OCI-LY1 (cell line): ENCODE data around the gene PRF1.

Experiments used
- H2AFZ ChIP-seq: fragments of 200-600 bp; sonication (generic), shearing (Covaris generic); 2 replicates; pipeline ENCODE4 v1.6.0; 2014; ENCODE audit warnings: antibody characterized with exemption, mild to moderate bottlenecking, low read length
- H3F3A ChIP-seq: fragments of 200-600 bp; sonication (generic), shearing (Covaris generic); 2 replicates; pipeline ENCODE4 v1.6.0; 2014; ENCODE audit warnings: mild to moderate bottlenecking, antibody characterized with exemption, low read length, moderate library complexity; ENCODE audit not compliant: insufficient read depth
- H3K27ac ChIP-seq: fragments of 200-600 bp; sonication (generic); 2 replicates; pipeline ENCODE4 v1.5.1; 2014; ENCODE audit warnings: low read length, mixed run types, mild to moderate bottlenecking, low read depth; ENCODE audit not compliant: poor library complexity, severe bottlenecking
- H3K27me3 ChIP-seq: fragments of 200-600 bp; sonication (generic); 2 replicates; pipeline ENCODE4 v1.6.0; 2014; ENCODE audit warnings: antibody characterized with exemption, mild to moderate bottlenecking, low read length, moderate library complexity; ENCODE audit not compliant: insufficient read depth
- H3K36me3 ChIP-seq: fragments of 200-600 bp; sonication (generic); 2 replicates; pipeline ENCODE4 v1.6.1; 2014; ENCODE audit warnings: mild to moderate bottlenecking, antibody characterized with exemption, low read length, moderate library complexity, mixed read lengths; ENCODE audit not compliant: insufficient read depth
- H3K4me1 ChIP-seq: fragments of 200-600 bp; sonication (generic); 2 replicates; pipeline ENCODE4 v1.5.1; 2014; ENCODE audit warnings: mild to moderate bottlenecking, low read length, moderate library complexity; ENCODE audit not compliant: insufficient read depth, severe bottlenecking
- H3K4me2 ChIP-seq: fragments of 200-600 bp; sonication (generic), shearing (Covaris generic); 2 replicates; pipeline ENCODE4 v1.6.1; 2014; ENCODE audit warnings: low read length
- H3K4me3 ChIP-seq: fragments of 200-600 bp; sonication (generic); 2 replicates; pipeline ENCODE4 v1.5.1; 2014; ENCODE audit warnings: low read length, low read depth, mild to moderate bottlenecking, mixed read lengths; ENCODE audit not compliant: poor library complexity, severe bottlenecking
- H3K79me2 ChIP-seq: fragments of 200-600 bp; shearing (Covaris generic); 2 replicates; pipeline ENCODE4 v1.6.1; 2016; ENCODE audit warnings: mixed run types, low read length, mixed read lengths; ENCODE audit not compliant: insufficient read depth
- H3K9ac ChIP-seq: fragments of 200-600 bp; sonication (generic), shearing (Covaris generic); 2 replicates; pipeline ENCODE4 v1.6.1; 2014; ENCODE audit warnings: mild to moderate bottlenecking, low read length, mixed read lengths
- H3K9me2 ChIP-seq: fragments of 200-600 bp; sonication (generic), shearing (Covaris generic); 2 replicates; pipeline ENCODE4 v1.6.1; 2014; ENCODE audit warnings: low read depth, mild to moderate bottlenecking, low read length, mixed read lengths
- H3K9me3 ChIP-seq: fragments of 200-600 bp; shearing (Covaris generic); 2 replicates; pipeline ENCODE4 v1.6.1; 2014; ENCODE audit warnings: low read length, mixed read lengths
- H4K20me1 ChIP-seq: fragments of 200-600 bp; sonication (generic), shearing (Covaris generic); 2 replicates; pipeline ENCODE4 v1.6.0; 2016; ENCODE audit warnings: mild to moderate bottlenecking, low read length; ENCODE audit not compliant: insufficient read depth
- EZH2 ChIP-seq: fragments of 200-600 bp; sonication (generic), shearing (Covaris generic); IDR thresholded peaks from 2 replicates; pipeline ENCODE4 v1.8.0; 2017; ENCODE audit warnings: borderline replicate concordance, mixed run types, mild to moderate bottlenecking, antibody characterized with exemption, low read length, moderate library complexity, mixed read lengths
- TF ChIP-seq, protein P1 (sequence below): fragments of 200-600 bp; sonication (generic), shearing (Covaris generic); IDR thresholded peaks from 2 replicates; pipeline ENCODE4 v1.5.1; 2017; ENCODE audit warnings: mild to moderate bottlenecking, antibody characterized with exemption, low read length, moderate library complexity, mixed read lengths

The PRF1 gene

GRCh38 chr10:70601746-70602145, 795 bp downstream of the PRF1 start:
- H2AFZ ChIP-seq = no peak overlapping the region
- no peaks in the 10 kb centered on the region for H3K27me3 ChIP-seq
- H3K27ac ChIP-seq = peak overlapping the region; percentile 56
- TF ChIP-seq, protein P1, sequence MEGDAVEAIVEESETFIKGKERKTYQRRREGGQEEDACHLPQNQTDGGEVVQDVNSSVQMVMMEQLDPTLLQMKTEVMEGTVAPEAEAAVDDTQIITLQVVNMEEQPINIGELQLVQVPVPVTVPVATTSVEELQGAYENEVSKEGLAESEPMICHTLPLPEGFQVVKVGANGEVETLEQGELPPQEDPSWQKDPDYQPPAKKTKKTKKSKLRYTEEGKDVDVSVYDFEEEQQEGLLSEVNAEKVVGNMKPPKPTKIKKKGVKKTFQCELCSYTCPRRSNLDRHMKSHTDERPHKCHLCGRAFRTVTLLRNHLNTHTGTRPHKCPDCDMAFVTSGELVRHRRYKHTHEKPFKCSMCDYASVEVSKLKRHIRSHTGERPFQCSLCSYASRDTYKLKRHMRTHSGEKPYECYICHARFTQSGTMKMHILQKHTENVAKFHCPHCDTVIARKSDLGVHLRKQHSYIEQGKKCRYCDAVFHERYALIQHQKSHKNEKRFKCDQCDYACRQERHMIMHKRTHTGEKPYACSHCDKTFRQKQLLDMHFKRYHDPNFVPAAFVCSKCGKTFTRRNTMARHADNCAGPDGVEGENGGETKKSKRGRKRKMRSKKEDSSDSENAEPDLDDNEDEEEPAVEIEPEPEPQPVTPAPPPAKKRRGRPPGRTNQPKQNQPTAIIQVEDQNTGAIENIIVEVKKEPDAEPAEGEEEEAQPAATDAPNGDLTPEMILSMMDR = no peak
- TF ChIP-seq EZH2 = no peak
- peak overlapping the region; percentile 76 for H3K9ac ChIP-seq
- H3F3A ChIP-seq = no peaks in the 10 kb centered on the region
- H3K79me2 ChIP-seq = peaks cover 8% of the 10 kb centered on the region; the same call in 1 of the 2 replicates
- H3K9me2 ChIP-seq = no peaks in the 10 kb centered on the region
- peak overlapping the region; percentile 71 for H3K4me3 ChIP-seq
- H3K4me1 ChIP-seq = peaks cover 63% of the 10 kb centered on the region
- H3K4me2 ChIP-seq = peak overlapping the region; percentile 85
- H4K20me1 ChIP-seq = no peaks in the 10 kb centered on the region
- H3K36me3 ChIP-seq = peaks cover 36% of the 10 kb centered on the region
- H3K9me3 ChIP-seq = no peaks in the 10 kb centered on the region

DNA sequence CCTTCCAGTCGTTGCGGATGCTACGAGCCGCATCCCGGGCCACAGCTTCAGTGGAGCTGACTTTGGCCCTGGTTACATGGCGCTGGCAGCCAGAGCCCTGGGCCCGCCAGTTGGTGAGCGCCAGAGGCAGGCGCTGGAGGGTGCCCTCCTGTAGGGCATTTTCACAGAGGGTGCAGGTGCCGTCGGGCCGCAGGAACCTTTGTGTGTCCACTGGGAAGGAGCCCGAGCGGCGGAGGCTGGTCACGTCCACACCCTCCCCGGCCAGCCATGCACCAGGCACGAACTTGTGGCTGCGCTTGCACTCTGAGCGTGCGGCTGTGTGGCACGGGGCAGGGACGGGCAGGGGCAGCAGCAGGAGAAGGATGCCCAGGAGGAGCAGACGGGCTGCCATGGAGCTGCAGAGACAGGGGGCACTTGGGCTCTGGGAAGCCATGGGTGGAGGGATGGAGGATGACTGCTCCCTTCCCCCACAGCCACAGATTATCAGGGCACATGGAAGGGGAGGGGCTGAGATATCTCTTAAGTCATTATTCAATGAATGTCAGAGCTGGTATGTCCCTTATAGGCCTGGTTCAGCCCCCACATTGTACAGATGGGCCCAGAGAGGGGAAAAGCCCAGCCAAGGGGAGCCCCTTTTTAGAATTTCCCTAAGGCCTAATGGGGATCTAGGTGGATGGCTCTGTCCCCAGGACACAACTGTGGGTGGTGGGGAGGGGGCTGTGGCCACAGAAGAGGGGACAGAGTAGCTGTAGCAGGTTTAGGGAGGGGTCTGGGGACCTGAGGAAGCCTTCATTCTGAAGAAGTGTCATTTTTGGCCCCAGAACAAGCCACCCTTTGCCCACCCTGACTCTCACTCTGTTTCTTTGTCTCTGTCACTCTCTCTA, 1.8 kb downstream of the PRF1 start:
- peak overlapping the region; percentile 34 for H3K9ac ChIP-seq

DNA sequence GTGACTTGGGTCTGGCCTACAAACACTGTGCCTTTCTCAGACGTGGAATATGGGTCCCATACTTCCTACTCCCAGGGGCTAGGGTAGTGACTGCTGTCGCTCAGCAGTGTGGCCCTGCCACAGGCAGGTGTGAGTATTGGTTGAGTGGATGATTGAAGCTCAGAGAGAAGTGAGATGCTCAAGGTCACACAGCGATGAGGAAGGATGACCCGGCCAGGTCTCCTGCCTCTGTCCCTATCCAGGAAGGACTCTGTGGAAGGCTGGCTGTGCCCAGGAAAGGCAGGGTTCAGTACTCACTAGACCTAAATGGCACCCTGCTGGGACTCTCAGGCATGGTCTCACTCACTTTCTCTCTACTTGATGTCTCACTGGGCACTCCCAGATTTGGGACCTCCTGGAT, 2.8 kb downstream of the PRF1 start:
- H3K27me3 ChIP-seq = no peaks in the 10 kb centered on the region
- no peaks in the 10 kb centered on the region for H3K9me3 ChIP-seq
- peak overlapping the region; percentile 43 for H3K27ac ChIP-seq
- no peaks in the 10 kb centered on the region for H3K9me2 ChIP-seq
- H3K4me3 ChIP-seq = peak overlapping the region; percentile 71
- peaks cover 38% of the 10 kb centered on the region for H3K36me3 ChIP-seq
- H3F3A ChIP-seq = no peaks in the 10 kb centered on the region
- peaks cover 83% of the 10 kb centered on the region for H3K4me1 ChIP-seq
- 0 out of 2 replicates have a peak overlapping the region, but pooled peaks have one; percentile 10 for H3K9ac ChIP-seq
- H3K4me2 ChIP-seq = peak overlapping the region; percentile 85
- peaks cover 8% of the 10 kb centered on the region; the same call in 1 of the 2 replicates for H3K79me2 ChIP-seq
- H4K20me1 ChIP-seq = no peaks in the 10 kb centered on the region
- no peak overlapping the region for H2AFZ ChIP-seq
- no peak for TF ChIP-seq EZH2
- TF ChIP-seq, protein P1 = no peak

More for the DNA sequence above, 1.8 kb downstream of the PRF1 start:
- Histone ChIP-seq H3K9me2 (no peaks in the 10 kb centered on the region), H3K79me2 (peaks cover 8% of the 10 kb centered on the region; the same call in 1 of the 2 replicates), H3K27ac (peak overlapping the region; percentile 51), H3K36me3 (peaks cover 38% of the 10 kb centered on the region), H3K4me2 (peak overlapping the region; percentile 85), H3K4me3 (peak overlapping the region; percentile 71), H3F3A (no peaks in the 10 kb centered on the region), H3K4me1 (peaks cover 73% of the 10 kb centered on the region), H3K9me3 (no peaks in the 10 kb centered on the region), H2AFZ (no peak overlapping the region), H3K27me3 (no peaks in the 10 kb centered on the region), H4K20me1 (no peaks in the 10 kb centered on the region)
- no peak for TF ChIP-seq EZH2
- TF ChIP-seq, protein P1 = no peak
